Neural progenitor cell (in vitro differentiated cells): ENCODE results near the gene DUOX1.

Experiments
- CTCF ChIP-seq: fragments of 200-600 bp; sonication (generic); IDR thresholded peaks from 2 replicates; pipeline ENCODE4 v1.5.1; 2017; ENCODE audit warnings: antibody characterized with exemption, mild to moderate bottlenecking
- EZH2 ChIP-seq: fragments of 200-600 bp; sonication (generic); IDR thresholded peaks from 2 replicates; pipeline ENCODE4 v1.6.1; 2017; ENCODE audit warnings: antibody characterized with exemption, mild to moderate bottlenecking, moderate library complexity

- TF ChIP-seq CTCF (no peak), EZH2 (no peak)
These were observed 27.1 kb downstream of the DUOX1 start for GRCh38 chr15:45156744-45157455.
